K562 (cell line): Measurements from ENCODE around the gene FCHO2. TPM values are rescaled to one million over a fixed set of nuclear protein-coding genes. Genes with fewer than 3 reads are reported as not detected.

Experiments used
- ATAC-seq: fragments of 200-7000 bp; cut with Tn5 transposase; 3 replicates; pipeline ENCODE4 v1.9.1; 2020; ENCODE audit warnings: moderate library complexity
- BruUV-seq: library from RNA; stranded (reverse); fragments of 400-500 nt; replicated peaks from 2 replicates; lab custom pipeline; 2021; lab: Mats Ljungman, UMichigan
- CTCF ChIA-PET: fragments of 300-600 bp; formaldehyde crosslinking; extraction: SDS; loops from one replicate; lab custom pipeline; 2021; ENCODE audit warnings: low intra/inter-chr PET ratio; lab: Yijun Ruan, JAX
- POLR2A ChIA-PET: fragments of 300-600, 350-650 bp; sonication (Branson Sonifier 250); formaldehyde crosslinking; extraction: SDS; loops from one replicate; lab custom pipeline; 2021; ENCODE audit warnings: antibody characterized with exemption, inconsistent platforms; lab: Yijun Ruan, JAX
- DNase-seq, 4 experiments: peaks; one replicate each; pipeline versions ENCODE4 v3.0.0 to v3.0.0-alpha.2; 2011 to 2018; ENCODE audit warnings: low spot score in 3 of 4, mixed read lengths in 3 of 4; ENCODE audit errors: extremely low read depth in 1 of 4
- FAIRE-seq: peaks from 2 replicates; lab custom pipeline; 2011; peaks lifted over from hg19 to GRCh38; lab: Jason Lieb, UNC
- H2AFZ ChIP-seq: 2 replicates; pipeline ENCODE4 v1.6.0; 2011; ENCODE audit warnings: low read depth, low read length, control low read depth, inconsistent platforms
- H3K27ac ChIP-seq: fragments of 200-600 bp; 3 replicates; pipeline ENCODE4 v1.8.0; 2011; ENCODE audit warnings: low read depth, mild to moderate bottlenecking, control low read depth, inconsistent platforms, low read length, moderate library complexity, mixed read lengths; ENCODE audit errors: extremely low read depth
- H3K27me3 ChIP-seq, 2 experiments: fragments of 300-600 bp in 1 of 2; 2 replicates in 1 of 2; 3 replicates in 1 of 2; pipeline versions ENCODE4 v1.6.0 to v1.8.0; 2011; ENCODE audit warnings: inconsistent platforms in 2 of 2, low read length in 2 of 2, mild to moderate bottlenecking in 1 of 2, mixed read lengths in 1 of 2, moderate library complexity in 1 of 2; ENCODE audit not compliant: control insufficient read depth in 2 of 2, insufficient read depth in 2 of 2
- H3K36me3 ChIP-seq: fragments of 300-600 bp; 3 replicates; pipeline ENCODE4 v1.8.0; 2011; ENCODE audit warnings: mild to moderate bottlenecking, low read length, inconsistent platforms; ENCODE audit not compliant: control insufficient read depth, insufficient read depth
- H3K4me1 ChIP-seq, 2 experiments: fragments of 200-600 bp in 1 of 2; replicated peaks in 1 of 2; 2 replicates in 1 of 2; 3 replicates in 1 of 2; pipeline versions ENCODE4 v1.5.1 to v1.8.0; 2011; ENCODE audit warnings: inconsistent platforms in 2 of 2, low read length in 2 of 2, mild to moderate bottlenecking in 1 of 2, mixed read lengths in 1 of 2, moderate library complexity in 1 of 2; ENCODE audit not compliant: control insufficient read depth in 2 of 2, insufficient read depth in 2 of 2
- H3K4me2 ChIP-seq: 2 replicates; pipeline ENCODE4 v1.6.1; 2011; ENCODE audit warnings: low read length, control low read depth, inconsistent platforms, mixed read lengths; ENCODE audit not compliant: insufficient read depth
- H3K4me3 ChIP-seq: fragments of 200-600 bp; sonication (generic), shearing (Covaris generic); 2 replicates; pipeline ENCODE4 v1.5.1; 2016; ENCODE audit warnings: control low read depth, inconsistent platforms
- H3K79me2 ChIP-seq: fragments of 200-600 bp; 3 replicates; pipeline ENCODE4 v1.8.0; 2011; ENCODE audit warnings: low read length, inconsistent platforms; ENCODE audit not compliant: control insufficient read depth, insufficient read depth
- H3K9ac ChIP-seq, 2 experiments: 2 replicates each; pipeline versions ENCODE4 v1.6.0 to v1.6.1; 2011; ENCODE audit warnings: low read depth in 2 of 2, low read length in 2 of 2, control low read depth in 1 of 2, inconsistent platforms in 1 of 2, mild to moderate bottlenecking in 1 of 2, mixed read lengths in 1 of 2; ENCODE audit not compliant: insufficient read depth in 1 of 2
- H3K9me1 ChIP-seq: one replicate; pipeline ENCODE4 v1.6.0; 2011; ENCODE audit warnings: inconsistent platforms, mild to moderate bottlenecking, low read length, moderate library complexity; ENCODE audit not compliant: control insufficient read depth, insufficient read depth
- H3K9me3 ChIP-seq: replicated peaks from 2 replicates; pipeline ENCODE4 v1.5.1; 2011; ENCODE audit warnings: low read depth, low read length, inconsistent platforms; ENCODE audit not compliant: control insufficient read depth, insufficient read depth
- H4K20me1 ChIP-seq: replicated peaks from 2 replicates; pipeline ENCODE4 v1.6.1; 2011; ENCODE audit warnings: low read length, inconsistent platforms, mixed read lengths; ENCODE audit not compliant: control insufficient read depth, insufficient read depth
- BCOR ChIP-seq: fragments of 450-650 bp; IDR thresholded peaks from 2 replicates; pipeline ENCODE4 v1.6.1; 2016
- CREBBP ChIP-seq: IDR thresholded peaks from one replicate; pipeline ENCODE4 v1.6.1; 2012; ENCODE audit warnings: low read depth, mild to moderate bottlenecking, control low read depth, inconsistent platforms, low read length
- EZH2 ChIP-seq: IDR thresholded peaks from 2 replicates; pipeline ENCODE4 v1.6.1; 2012; ENCODE audit warnings: low read depth, mild to moderate bottlenecking, inconsistent platforms, low read length, borderline replicate concordance
- GATA2 ChIP-seq: sonication (generic); formaldehyde crosslinking; IDR thresholded peaks from 2 replicates; pipeline ENCODE4 v1.4.0; 2020; ENCODE audit warnings: mild to moderate bottlenecking, missing genetic modification reagents
- RFX5 ChIP-seq: IDR thresholded peaks from 2 replicates; pipeline ENCODE4 v1.6.1; 2011; ENCODE audit warnings: low read depth, mild to moderate bottlenecking, improper control_type of control experiment, low read length
- ZNF695 ChIP-seq: fragments of 450-650 bp; formaldehyde crosslinking; IDR thresholded peaks from 2 replicates; pipeline ENCODE4 v1.4.0; 2020; ENCODE audit warnings: mild to moderate bottlenecking, moderate library complexity
- WGBS: fragments of 100-300 bp; shearing (Covaris generic); methylation state at CpG from one replicate; pipeline ENCODE4 v1.1.6; 2016; ENCODE audit warnings: low coverage, mixed read lengths; ENCODE audit not compliant: insufficient coverage; ENCODE audit errors: missing lambda C conversion rate; 5-methylcytosine and 5-hydroxymethylcytosine counted together
- in situ Hi-C: fragments of 300-500 bp; cut with MboI; formaldehyde crosslinking; loops from 4 replicates; pipeline ENCODE4 v1.15.0; 2018; ENCODE audit warnings: inconsistent platforms, mixed read lengths
- intact Hi-C: fragments of 100-400 bp; cut with micrococcal nuclease; formaldehyde crosslinking; loops from 2 replicates; pipeline ENCODE4 v1.14.2; 2022
- polyA plus RNA-seq, 8 experiments: library from polyadenylated mRNA; depleted of rRNA in 4 of 8; stranded (reverse) in 5 of 8; unstranded in 3 of 8; fragments of >200 nt; fragmentation: Nextera tagmentation in 2 of 8; fragmentation: Illumina TruSeq in 1 of 8; extraction: Ambion mirVana in 2 of 8; extraction: Trizol in 1 of 8; gene quantifications; 2 replicates each; pipeline versions ENCODE4 v1.2.1 to v1.2.3, GENCODE V29; 2011 to 2014; ENCODE audit warnings: inconsistent platforms in 1 of 8, missing spikeins in 1 of 8
- total RNA-seq, 7 experiments: library from RNA; depleted of rRNA in 6 of 7; stranded (reverse); fragments of >200 nt in 6 of 7; fragmentation: Illumina TruSeq in 2 of 7; extraction: Trizol in 2 of 7; gene quantifications; 2 replicates each; pipeline versions ENCODE4 v1.2.1 to v1.2.3, GENCODE V29; 2011 to 2021; ENCODE audit warnings: low replicate concordance in 1 of 7
- TF ChIP-seq, protein P1 (sequence below): sonication (generic); formaldehyde crosslinking; IDR thresholded peaks from 2 replicates; pipeline ENCODE4 v1.8.1; 2023; ENCODE audit warnings: mild to moderate bottlenecking, missing genetic modification reagents

Gene FCHO2
- total and polyA plus RNA-seq, 9 of the 15 experiments (the other 6 are each of a cell fraction or from before 2014, with no cell fraction given), result 4.4 to 13.4 (median 8.3) TPM

DNA sequence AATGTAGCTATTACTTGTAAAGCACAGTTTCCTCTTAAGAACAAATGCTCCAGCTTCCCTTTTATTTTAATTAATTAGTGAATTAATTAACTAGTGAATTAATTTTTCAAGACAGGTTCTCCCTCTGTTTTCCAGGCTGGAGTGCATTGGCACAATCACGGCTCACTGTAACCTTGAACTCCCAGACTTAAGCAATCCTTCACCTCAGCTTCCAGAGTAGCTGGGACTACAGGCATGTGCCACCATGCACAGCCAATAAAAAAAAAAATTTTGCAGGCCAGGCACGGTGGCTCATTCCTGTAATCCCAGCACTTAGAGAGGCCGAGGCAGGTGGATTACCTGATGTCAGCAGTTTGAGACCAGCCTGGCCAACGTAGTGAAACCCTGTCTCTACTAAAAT lies 44.1 kb downstream of the FCHO2 start:
- intact Hi-C loops (no loop called here), in situ Hi-C loops (no loop called here)
- ChIA-PET CTCF (no interaction called here), POLR2A (no interaction called here)
- ATAC-seq (no peak), FAIRE-seq (no peak), DNase-seq (no peak)
- H4K20me1 ChIP-seq, result no peaks in the 10 kb centered on the region
- H3K36me3 ChIP-seq, result peaks cover 9% of the 10 kb centered on the region; the same call in 1 of the 3 replicates
- no peaks in the 10 kb centered on the region for H3K79me2 ChIP-seq
- H3K9me3 ChIP-seq, result no peaks in the 10 kb centered on the region
- no peak overlapping the region for H3K9ac ChIP-seq
- H3K4me1 ChIP-seq, result no peaks in the 10 kb centered on the region
- no peak overlapping the region for H3K27ac ChIP-seq
- WGBS, result 95% methylated on average over 3 of the region's 4 CpGs
- TF ChIP-seq BCOR (no peak), CREBBP (no peak), ZNF695 (no peak), GATA2 (CRISPR knock-in tag) (no peak), EZH2 (no peak), RFX5 (no peak)
- TF ChIP-seq, protein P1, sequence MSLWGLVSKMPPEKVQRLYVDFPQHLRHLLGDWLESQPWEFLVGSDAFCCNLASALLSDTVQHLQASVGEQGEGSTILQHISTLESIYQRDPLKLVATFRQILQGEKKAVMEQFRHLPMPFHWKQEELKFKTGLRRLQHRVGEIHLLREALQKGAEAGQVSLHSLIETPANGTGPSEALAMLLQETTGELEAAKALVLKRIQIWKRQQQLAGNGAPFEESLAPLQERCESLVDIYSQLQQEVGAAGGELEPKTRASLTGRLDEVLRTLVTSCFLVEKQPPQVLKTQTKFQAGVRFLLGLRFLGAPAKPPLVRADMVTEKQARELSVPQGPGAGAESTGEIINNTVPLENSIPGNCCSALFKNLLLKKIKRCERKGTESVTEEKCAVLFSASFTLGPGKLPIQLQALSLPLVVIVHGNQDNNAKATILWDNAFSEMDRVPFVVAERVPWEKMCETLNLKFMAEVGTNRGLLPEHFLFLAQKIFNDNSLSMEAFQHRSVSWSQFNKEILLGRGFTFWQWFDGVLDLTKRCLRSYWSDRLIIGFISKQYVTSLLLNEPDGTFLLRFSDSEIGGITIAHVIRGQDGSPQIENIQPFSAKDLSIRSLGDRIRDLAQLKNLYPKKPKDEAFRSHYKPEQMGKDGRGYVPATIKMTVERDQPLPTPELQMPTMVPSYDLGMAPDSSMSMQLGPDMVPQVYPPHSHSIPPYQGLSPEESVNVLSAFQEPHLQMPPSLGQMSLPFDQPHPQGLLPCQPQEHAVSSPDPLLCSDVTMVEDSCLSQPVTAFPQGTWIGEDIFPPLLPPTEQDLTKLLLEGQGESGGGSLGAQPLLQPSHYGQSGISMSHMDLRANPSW, result no peak
- H3K27me3 ChIP-seq, result no peaks in the 10 kb centered on the region
- no peak overlapping the region for H3K4me3 ChIP-seq
- no peak overlapping the region for H3K4me2 ChIP-seq
- no peak overlapping the region for H2AFZ ChIP-seq
- BruUV-seq, result no TSS peak
- H3K9me1 ChIP-seq, result no peaks in the 10 kb centered on the region
